ENCODE data around the gene CDC42EP2.

Gene CDC42EP2, protein sequence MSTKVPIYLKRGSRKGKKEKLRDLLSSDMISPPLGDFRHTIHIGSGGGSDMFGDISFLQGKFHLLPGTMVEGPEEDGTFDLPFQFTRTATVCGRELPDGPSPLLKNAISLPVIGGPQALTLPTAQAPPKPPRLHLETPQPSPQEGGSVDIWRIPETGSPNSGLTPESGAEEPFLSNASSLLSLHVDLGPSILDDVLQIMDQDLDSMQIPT

DNA sequence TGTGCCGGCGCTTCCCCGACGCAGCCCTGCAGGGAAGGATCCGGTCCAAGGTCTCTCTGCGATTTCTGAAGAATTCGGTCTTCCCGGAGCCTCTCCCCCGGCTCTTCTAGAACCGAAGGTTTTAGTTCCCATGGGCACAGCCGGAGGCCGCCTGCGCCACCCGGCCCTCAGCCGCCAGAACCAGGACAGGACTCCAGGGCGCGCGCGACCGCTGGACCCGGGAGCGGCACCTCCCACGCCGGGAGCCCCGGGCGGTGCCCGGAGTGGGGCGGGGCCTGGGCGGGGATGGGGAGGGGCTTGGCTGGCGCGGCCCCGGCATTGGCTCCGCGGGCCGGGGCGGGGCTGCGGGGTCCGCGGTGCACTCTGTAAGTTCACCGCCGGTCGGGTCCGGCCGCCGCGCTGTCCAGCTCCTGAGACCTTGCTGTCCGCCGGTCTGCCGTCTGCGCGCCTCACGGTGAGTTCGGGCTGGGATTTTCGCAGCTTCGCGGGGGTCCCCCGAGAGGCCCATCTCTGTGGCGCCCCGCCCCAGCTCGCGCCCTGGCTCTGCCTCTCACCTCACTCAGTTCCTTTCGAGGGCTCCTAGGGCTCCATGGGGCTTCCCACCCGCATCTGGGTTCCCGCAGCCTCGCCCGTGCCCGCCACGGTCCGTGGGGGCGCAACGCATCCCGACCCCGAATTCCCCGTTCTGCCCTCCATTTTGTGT, at the start of gene CDC42EP2:
TSS of gene CDC42EP2 (plus strand) at position 366 of the 703 bp plus-strand sequence. CDS start 6,033 bp downstream, outside the sequence.
- DNase-seq (ENCODE audit: low read depth) = peak; percentile 85
- TF ChIP-seq, protein P1, sequence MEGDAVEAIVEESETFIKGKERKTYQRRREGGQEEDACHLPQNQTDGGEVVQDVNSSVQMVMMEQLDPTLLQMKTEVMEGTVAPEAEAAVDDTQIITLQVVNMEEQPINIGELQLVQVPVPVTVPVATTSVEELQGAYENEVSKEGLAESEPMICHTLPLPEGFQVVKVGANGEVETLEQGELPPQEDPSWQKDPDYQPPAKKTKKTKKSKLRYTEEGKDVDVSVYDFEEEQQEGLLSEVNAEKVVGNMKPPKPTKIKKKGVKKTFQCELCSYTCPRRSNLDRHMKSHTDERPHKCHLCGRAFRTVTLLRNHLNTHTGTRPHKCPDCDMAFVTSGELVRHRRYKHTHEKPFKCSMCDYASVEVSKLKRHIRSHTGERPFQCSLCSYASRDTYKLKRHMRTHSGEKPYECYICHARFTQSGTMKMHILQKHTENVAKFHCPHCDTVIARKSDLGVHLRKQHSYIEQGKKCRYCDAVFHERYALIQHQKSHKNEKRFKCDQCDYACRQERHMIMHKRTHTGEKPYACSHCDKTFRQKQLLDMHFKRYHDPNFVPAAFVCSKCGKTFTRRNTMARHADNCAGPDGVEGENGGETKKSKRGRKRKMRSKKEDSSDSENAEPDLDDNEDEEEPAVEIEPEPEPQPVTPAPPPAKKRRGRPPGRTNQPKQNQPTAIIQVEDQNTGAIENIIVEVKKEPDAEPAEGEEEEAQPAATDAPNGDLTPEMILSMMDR (conservative IDR thresholded peaks at IDR 0.05; ENCODE audit: low read depth, low read length) = no peak
- peak within 1 kb of the TSS; percentile 91 for H3K4me3 ChIP-seq (ENCODE audit: low read depth, low read length)

DNA sequence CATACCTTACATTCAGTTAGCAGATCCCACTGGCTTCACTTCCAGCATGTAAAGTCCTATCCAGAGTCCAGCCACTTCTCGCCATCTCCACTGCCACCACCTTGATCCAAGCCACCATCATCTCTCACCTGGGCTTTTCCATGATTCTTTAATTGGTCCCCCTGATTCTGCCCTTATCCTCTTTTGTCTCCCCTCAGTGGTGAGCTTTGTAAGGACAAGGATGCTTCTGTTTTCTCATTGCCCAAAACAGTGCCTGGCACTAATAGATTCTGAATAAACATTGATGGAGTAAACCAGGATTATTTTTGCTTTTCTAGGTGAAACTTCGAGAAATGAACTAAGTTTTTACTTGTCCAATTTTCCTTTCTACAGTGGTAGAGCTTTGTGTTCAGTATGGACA, 48.5 kb upstream of the CDC42EP2 start:
- H3K4me3 ChIP-seq (ENCODE audit: low read depth, low read length) = no peak overlapping the region
- DNase-seq (ENCODE audit: low read depth) = no peak
- TF ChIP-seq, protein P1 (conservative IDR thresholded peaks at IDR 0.05; ENCODE audit: low read depth, low read length) = peak; percentile 9

DNA sequence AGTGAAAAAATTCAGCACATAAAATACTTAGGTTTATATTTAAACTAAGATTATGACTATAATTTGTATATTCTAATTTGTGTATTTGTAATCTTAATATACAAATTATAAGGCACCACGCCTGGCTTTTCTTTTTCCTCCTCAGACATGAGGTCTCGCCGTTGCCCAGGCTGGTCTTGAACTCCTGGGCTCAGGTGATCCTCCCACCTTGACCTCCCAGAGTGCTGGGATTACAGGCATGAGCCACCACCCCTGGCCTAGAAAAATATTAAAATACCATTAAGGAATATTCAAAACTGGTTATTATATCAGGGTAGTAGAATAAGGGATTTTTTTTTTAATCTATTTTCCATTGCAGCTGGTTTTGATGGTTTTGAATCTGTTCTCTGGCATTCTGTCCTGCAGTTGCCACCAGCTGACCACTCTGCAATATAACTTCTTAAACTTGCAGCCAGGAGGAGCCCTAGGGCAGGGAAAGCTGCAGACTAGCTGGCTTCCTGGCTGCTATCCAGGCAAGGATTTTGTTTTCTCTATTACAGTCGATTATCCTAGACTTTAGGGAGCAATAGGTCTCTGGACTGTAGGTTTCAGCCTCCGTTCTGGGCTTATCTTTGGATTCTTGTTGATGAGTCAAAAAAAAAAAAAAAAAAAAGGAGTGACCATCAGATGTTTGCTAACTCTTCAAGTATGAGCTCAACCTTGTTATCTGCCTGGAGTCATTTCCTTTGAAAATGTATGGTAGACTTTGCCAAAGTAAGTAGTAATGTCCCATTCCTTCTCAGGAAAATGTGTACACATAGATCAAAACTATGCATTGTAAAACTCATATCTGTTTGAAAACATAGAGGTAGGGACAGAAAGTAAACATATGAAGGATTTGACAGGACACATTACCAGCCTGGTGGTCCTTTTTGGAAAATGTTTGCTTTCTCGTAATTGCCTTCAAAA, 39.7 kb upstream of the CDC42EP2 start:
- TF ChIP-seq, protein P1 (conservative IDR thresholded peaks at IDR 0.05; ENCODE audit: low read depth, low read length) = peak; percentile 90
- no peak overlapping the region for H3K4me3 ChIP-seq (ENCODE audit: low read depth, low read length)
- peak; percentile 98 for DNase-seq (ENCODE audit: low read depth)

DNA sequence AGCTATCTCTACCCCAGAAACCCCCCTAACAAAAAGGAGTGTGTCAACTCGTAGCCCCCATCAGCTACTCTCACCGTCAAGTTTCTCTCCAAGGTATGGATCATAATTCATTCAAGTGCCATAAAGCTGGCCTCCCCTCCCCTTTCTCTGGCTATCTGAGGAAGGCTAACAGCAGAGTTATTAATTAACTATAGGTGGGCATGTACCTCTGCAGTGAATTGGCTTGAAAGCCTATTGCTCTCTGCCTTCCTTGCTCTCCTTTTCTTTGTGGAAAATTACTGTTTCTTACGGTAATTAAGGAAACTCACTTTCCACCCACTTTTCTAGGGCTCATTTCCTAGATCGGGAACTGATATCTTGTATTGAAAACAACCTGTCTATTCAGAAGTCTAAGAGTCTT, 38.8 kb upstream of the CDC42EP2 start:
- H3K4me3 ChIP-seq (ENCODE audit: low read depth, low read length) = no peak overlapping the region
- TF ChIP-seq, protein P1 (conservative IDR thresholded peaks at IDR 0.05; ENCODE audit: low read depth, low read length) = no peak
- no peak for DNase-seq (ENCODE audit: low read depth)

DNA sequence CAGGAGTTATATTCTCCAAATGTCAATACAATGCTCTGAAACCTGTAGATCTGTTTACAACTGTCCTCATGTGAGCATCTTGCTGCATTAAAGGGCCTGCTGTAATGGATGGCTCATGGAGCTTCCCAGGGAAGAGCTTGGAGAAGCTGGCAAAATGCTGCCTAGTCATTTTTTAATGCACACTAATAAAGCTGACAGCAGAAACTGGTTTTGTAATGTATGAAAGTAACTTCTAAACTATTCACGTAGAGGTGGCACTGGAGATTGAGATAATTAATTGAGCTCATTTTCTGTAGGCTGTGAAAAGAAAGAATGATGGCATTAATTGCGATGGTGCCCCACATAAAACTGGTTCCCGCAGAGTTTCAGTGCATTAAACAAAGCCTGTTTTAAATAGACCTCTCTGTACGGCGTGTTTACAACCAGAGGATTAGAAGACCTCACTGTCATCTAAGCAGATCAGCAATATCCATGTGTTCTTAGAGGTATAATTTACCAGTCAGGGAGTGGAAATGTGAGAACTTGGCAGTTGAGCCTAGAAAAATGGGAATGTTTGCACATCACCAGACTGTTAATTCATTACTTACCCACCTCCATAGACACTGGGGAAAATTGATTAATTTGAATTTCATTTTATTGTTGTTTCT, 36.9 kb upstream of the CDC42EP2 start:
- DNase-seq (ENCODE audit: low read depth) = no peak
- TF ChIP-seq, protein P1 (conservative IDR thresholded peaks at IDR 0.05; ENCODE audit: low read depth, low read length) = no peak
- H3K4me3 ChIP-seq (ENCODE audit: low read depth, low read length) = no peak overlapping the region

DNA sequence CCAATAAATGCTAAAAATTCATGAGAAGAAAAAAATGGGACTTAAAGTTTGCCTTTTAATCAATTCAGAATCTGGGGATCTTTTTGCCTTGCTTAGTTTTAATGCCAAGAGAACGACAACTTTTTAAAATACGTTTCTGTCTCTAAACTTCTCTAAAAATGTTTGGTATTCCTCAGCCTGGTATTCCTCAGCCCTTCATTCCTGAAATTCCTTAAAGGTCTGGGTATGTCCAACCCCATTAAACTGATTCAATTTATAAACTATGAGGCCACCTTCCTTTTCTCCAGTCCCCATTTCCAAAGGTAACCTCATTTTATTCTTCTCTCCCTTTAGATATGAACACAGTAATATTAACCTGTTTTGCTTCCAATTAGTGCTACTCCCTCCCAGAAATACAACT, 36.3 kb upstream of the CDC42EP2 start:
- no peak overlapping the region for H3K4me3 ChIP-seq (ENCODE audit: low read depth, low read length)
- peak; percentile 28 for DNase-seq (ENCODE audit: low read depth)
- TF ChIP-seq, protein P1 (conservative IDR thresholded peaks at IDR 0.05; ENCODE audit: low read depth, low read length) = no peak

All from choroid plexus epithelial cell (primary cell).